PC-3 (cell line): ENCODE results near the gene GSTM2. TPM values are rescaled to one million over a fixed set of nuclear protein-coding genes. Genes with fewer than 3 reads are reported as not detected.
"Not testable (repeated sequence)": the region's sequence is repeated elsewhere in the genome, so short reads cannot be mapped to it uniquely, and the experiment has no call there.

Source experiments
- ATAC-seq: fragments of 200-7000 bp; cut with Tn5 transposase; 2 replicates; pipeline ENCODE4 v1.9.1; 2020; ENCODE audit warnings: mild to moderate bottlenecking, moderate library complexity
- BruUV-seq: library from RNA; stranded (reverse); fragments of 400-500 nt; replicated peaks from 2 replicates; lab custom pipeline; 2021; lab: Mats Ljungman, UMichigan
- CTCF ChIA-PET: fragments of 300-600 bp; sonication (Branson Sonifier 250); formaldehyde crosslinking; loops from one replicate; lab custom pipeline; 2022; ENCODE audit warnings: antibody characterized with exemption; lab: Charles Lee
- POLR2A ChIA-PET: fragments of 300-600 bp; sonication (Branson Sonifier 250); formaldehyde crosslinking; loops from one replicate; lab custom pipeline; 2022; ENCODE audit warnings: antibody characterized with exemption; ENCODE audit not compliant: unreplicated experiment; lab: Charles Lee
- DNase-seq: peaks from one replicate; pipeline ENCODE4 v3.0.0-alpha.2; 2015
- H2AFZ ChIP-seq: fragments of 300-600 bp; sonication (generic); 2 replicates; pipeline ENCODE4 v1.6.0; 2016; ENCODE audit warnings: antibody characterized with exemption, low read length
- H3F3A ChIP-seq: fragments of 300-600 bp; sonication (generic); one replicate; pipeline ENCODE4 v1.6.0; 2017; ENCODE audit warnings: antibody characterized with exemption, low read length, control low read depth, mild to moderate bottlenecking; ENCODE audit not compliant: unreplicated experiment
- H3K27ac ChIP-seq: fragments of 300-600 bp; sonication (generic); 2 replicates; pipeline ENCODE4 v1.5.1; 2016; ENCODE audit warnings: mild to moderate bottlenecking, low read length
- H3K27me3 ChIP-seq: fragments of 300-600 bp; sonication (generic); 2 replicates; pipeline ENCODE4 v1.6.1; 2016; ENCODE audit warnings: low read length, mixed read lengths
- H3K36me3 ChIP-seq: fragments of 300-600 bp; sonication (generic); 2 replicates; pipeline ENCODE4 v1.6.1; 2016; ENCODE audit warnings: low read depth, mixed run types, low read length, mixed read lengths
- H3K4me1 ChIP-seq: fragments of 300-600 bp; sonication (generic); 2 replicates; pipeline ENCODE4 v1.5.1; 2016; ENCODE audit warnings: low read length; ENCODE audit not compliant: insufficient read depth
- H3K4me2 ChIP-seq: fragments of 300-600 bp; sonication (generic); 2 replicates; pipeline ENCODE4 v1.6.0; 2016; ENCODE audit warnings: low read length
- H3K4me3 ChIP-seq: fragments of 300-600 bp; sonication (generic); 2 replicates; pipeline ENCODE4 v1.5.1; 2016; ENCODE audit warnings: mild to moderate bottlenecking, low read length, mixed read lengths
- H3K79me2 ChIP-seq: fragments of 300-600 bp; sonication (generic); 2 replicates; pipeline ENCODE4 v1.6.1; 2017; ENCODE audit warnings: low read length, mixed read lengths
- H3K9ac ChIP-seq: fragments of 300-600 bp; sonication (generic); 2 replicates; pipeline ENCODE4 v1.6.0; 2016; ENCODE audit warnings: mild to moderate bottlenecking, low read length
- H3K9me2 ChIP-seq: fragments of 300-600 bp; sonication (generic); replicated peaks from 2 replicates; pipeline ENCODE4 v1.6.1; 2016; ENCODE audit warnings: mixed run types, low read length, mixed read lengths
- H3K9me3 ChIP-seq: fragments of 300-600 bp; sonication (generic); 2 replicates; pipeline ENCODE4 v1.6.1; 2016; ENCODE audit warnings: low read length, mixed read lengths
- H4K20me1 ChIP-seq: fragments of 300-600 bp; sonication (generic); 2 replicates; pipeline ENCODE4 v1.6.1; 2016; ENCODE audit warnings: low read length, mixed read lengths
- EZH2 ChIP-seq: fragments of 300-600 bp; sonication (generic); IDR thresholded peaks from one replicate; pipeline ENCODE4 v1.6.1; 2017; ENCODE audit warnings: antibody characterized with exemption, mild to moderate bottlenecking, low read length; ENCODE audit not compliant: unreplicated experiment
- EZH2phosphoT487 ChIP-seq: fragments of 300-600 bp; sonication (generic); IDR thresholded peaks from 2 replicates; pipeline ENCODE4 v1.6.1; 2018; ENCODE audit warnings: mild to moderate bottlenecking, antibody characterized with exemption, low read length, borderline replicate concordance
- intact Hi-C: fragments of 100-400 bp; cut with micrococcal nuclease; formaldehyde crosslinking; loops from 2 replicates; pipeline ENCODE4 v1.9.0; 2023
- total RNA-seq: library from RNA; depleted of rRNA; stranded (reverse); fragments of >200 nt; gene quantifications from 2 replicates; pipeline ENCODE4 v1.2.3, GENCODE V29; 2014
- TF ChIP-seq, protein P1 (sequence below): fragments of 300-600 bp; sonication (generic); conservative IDR thresholded peaks from 2 replicates; pipeline ENCODE4 v1.5.1; 2017; ENCODE audit warnings: antibody characterized with exemption, low read depth, mild to moderate bottlenecking, low read length

GSTM2 gene
- total RNA-seq, 1 experiment from 2014 or later: 38.6 TPM

DNA sequence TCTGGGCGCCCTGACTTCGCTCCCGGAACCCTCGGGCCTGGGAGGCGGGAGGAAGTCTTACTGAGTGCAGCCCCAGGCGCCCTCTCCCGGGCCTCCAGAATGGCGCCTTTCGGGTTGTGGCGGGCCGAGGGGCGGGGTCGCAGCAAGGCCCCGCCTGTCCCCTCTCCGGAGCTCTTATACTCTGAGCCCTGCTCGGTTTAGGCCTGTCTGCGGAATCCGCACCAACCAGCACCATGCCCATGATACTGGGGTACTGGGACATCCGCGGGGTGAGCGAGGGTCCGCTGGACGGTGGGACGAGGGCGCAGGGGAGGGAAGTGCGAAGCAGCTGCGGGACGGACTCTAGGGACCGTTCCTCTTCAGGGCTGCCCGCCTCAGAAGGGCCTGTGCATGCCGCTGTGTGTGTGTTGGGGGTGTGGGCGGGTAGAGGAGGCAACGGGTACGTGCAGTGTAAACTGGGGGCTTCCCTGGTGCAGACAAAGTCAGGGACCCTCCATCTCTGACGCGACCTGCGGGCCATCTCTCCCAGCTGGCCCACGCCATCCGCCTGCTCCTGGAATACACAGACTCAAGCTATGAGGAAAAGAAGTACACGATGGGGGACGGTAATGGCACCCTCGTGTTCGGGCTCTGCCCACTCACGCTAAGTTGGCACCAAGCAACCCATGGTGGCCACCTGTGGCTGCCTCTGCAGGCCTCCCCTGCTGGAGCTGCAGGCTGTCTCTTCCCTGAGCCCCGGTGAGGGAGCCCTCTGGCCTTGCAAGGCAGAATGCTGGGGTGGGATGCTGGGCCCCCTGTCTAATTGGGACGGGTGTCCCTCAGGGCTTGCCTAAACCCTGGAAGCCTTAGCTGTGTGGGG is 20.0 kb downstream of the GSTM2 start, which contains the start of gene GSTM1:
TSS of gene GSTM1 (plus strand) at position 177 of the 859 bp plus-strand sequence. CDS start at position 234, 57 bp downstream.
- ChIA-PET CTCF (no interaction called here), POLR2A (no interaction called here)
- no peaks in the 10 kb centered on the region for H3K9me3 ChIP-seq
- no peaks in the 10 kb centered on the region for H3K9me2 ChIP-seq
- TF ChIP-seq EZH2phosphoT487 (no peak), EZH2 (no peak)
- TF ChIP-seq, protein P1, sequence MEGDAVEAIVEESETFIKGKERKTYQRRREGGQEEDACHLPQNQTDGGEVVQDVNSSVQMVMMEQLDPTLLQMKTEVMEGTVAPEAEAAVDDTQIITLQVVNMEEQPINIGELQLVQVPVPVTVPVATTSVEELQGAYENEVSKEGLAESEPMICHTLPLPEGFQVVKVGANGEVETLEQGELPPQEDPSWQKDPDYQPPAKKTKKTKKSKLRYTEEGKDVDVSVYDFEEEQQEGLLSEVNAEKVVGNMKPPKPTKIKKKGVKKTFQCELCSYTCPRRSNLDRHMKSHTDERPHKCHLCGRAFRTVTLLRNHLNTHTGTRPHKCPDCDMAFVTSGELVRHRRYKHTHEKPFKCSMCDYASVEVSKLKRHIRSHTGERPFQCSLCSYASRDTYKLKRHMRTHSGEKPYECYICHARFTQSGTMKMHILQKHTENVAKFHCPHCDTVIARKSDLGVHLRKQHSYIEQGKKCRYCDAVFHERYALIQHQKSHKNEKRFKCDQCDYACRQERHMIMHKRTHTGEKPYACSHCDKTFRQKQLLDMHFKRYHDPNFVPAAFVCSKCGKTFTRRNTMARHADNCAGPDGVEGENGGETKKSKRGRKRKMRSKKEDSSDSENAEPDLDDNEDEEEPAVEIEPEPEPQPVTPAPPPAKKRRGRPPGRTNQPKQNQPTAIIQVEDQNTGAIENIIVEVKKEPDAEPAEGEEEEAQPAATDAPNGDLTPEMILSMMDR: no peak
- no peak within 1 kb of the TSS for H3K4me2 ChIP-seq
- no peak within 1 kb of the TSS for H2AFZ ChIP-seq
- DNase-seq (no peak), ATAC-seq (no peak)
- H3K9ac ChIP-seq: no peak within 1 kb of the TSS
- no peak within 1 kb of the TSS for H3K4me3 ChIP-seq
- no TSS peak for BruUV-seq
- intact Hi-C loops: no loop called here
- no peaks in the 10 kb centered on the region for H3K4me1 ChIP-seq
- no peak within 1 kb of the TSS for H3K27ac ChIP-seq
- H3F3A ChIP-seq: no peaks in the 10 kb centered on the region
- H4K20me1 ChIP-seq: no peaks in the 10 kb centered on the region
- H3K27me3 ChIP-seq: no peaks in the 10 kb centered on the region
- H3K79me2 ChIP-seq: no peaks in the 10 kb centered on the region
- no peaks in the 10 kb centered on the region for H3K36me3 ChIP-seq

DNA sequence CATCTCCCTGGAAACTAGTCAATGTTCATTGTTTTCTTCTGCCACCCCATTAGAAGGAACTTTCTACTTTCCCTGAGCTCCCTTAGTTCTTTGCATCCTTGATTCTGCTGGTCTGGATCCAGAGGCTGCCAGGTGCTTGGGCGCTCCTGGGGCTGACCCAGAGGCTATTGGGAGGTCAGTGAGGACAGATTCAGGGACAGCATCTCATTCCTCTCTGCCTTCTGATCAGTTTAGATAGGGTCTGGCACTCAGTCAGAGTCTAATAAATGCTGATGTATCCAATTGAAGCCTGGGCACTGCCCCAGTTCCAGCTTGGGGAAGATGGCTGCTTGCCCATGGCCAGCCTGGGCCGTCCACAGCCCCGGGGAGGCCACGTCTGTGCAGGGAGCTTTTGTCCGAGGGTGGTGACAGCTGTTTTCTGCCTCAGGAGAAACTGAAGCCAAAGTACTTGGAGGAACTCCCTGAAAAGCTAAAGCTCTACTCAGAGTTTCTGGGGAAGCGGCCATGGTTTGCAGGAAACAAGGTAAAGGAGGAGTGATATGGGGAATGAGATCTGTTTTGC is 22.1 kb downstream of the GSTM2 start:
- ChIA-PET CTCF (no interaction called here), POLR2A (no interaction called here)
- intact Hi-C loops: no loop called here
- H3K27ac ChIP-seq: no peak overlapping the region
- H4K20me1 ChIP-seq: no peaks in the 10 kb centered on the region
- H3K9me3 ChIP-seq: no peaks in the 10 kb centered on the region
- ATAC-seq: no peak
- no peak for DNase-seq
- H3K27me3 ChIP-seq: no peaks in the 10 kb centered on the region
- H3F3A ChIP-seq: no peaks in the 10 kb centered on the region
- no peaks in the 10 kb centered on the region for H3K79me2 ChIP-seq
- TF ChIP-seq EZH2phosphoT487: no peak
- no peak for TF ChIP-seq EZH2
- TF ChIP-seq, protein P1: no peak
- no peak overlapping the region for H3K9ac ChIP-seq
- no peak overlapping the region for H3K4me2 ChIP-seq
- H3K4me1 ChIP-seq: no peaks in the 10 kb centered on the region
- no peaks in the 10 kb centered on the region for H3K36me3 ChIP-seq
- BruUV-seq: no TSS peak
- H2AFZ ChIP-seq: no peak overlapping the region
- H3K9me2 ChIP-seq: no peaks in the 10 kb centered on the region
- H3K4me3 ChIP-seq: no peak overlapping the region

DNA sequence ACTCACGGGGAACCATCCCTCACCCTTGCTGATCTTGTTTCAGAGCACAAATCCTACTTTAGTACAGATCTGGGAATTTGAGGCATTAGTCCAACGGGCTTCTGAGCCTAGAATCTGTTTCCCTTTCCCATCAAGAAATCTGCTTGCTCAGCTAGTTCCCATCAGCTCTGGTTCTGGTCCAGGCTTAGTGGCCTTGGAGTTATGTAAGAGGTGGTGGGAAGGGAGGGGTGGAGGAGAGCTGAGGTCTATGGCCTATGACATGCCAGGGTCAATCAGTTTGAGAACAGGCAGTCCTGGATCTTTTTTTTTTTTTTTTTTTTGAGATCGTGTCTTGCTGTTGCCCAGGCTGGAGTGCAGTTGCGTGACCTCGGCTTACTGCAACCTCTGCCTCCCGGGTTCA is 23.9 kb downstream of the GSTM2 start:
- no peak for ATAC-seq
- H3K9me3 ChIP-seq: no peaks in the 10 kb centered on the region
- no peaks in the 10 kb centered on the region for H3K27me3 ChIP-seq
- no peaks in the 10 kb centered on the region; the same call in 1 of the 2 replicates for H3K4me1 ChIP-seq
- no peak overlapping the region for H3K27ac ChIP-seq
- intact Hi-C loops: no loop called here
- TF ChIP-seq EZH2phosphoT487 (no peak), EZH2 (no peak)
- TF ChIP-seq, protein P1: no peak
- POLR2A ChIA-PET: no interaction called here
- no peak overlapping the region for H3K4me3 ChIP-seq
- no peak for DNase-seq
- BruUV-seq: no TSS peak
- H2AFZ ChIP-seq: no peak overlapping the region
- H3K9ac ChIP-seq: no peak overlapping the region
- H3K79me2 ChIP-seq: no peaks in the 10 kb centered on the region
- no peaks in the 10 kb centered on the region for H4K20me1 ChIP-seq
- no peak overlapping the region for H3K4me2 ChIP-seq
- H3K36me3 ChIP-seq: no peaks in the 10 kb centered on the region
- H3F3A ChIP-seq: no peaks in the 10 kb centered on the region
- no peaks in the 10 kb centered on the region for H3K9me2 ChIP-seq
- CTCF ChIA-PET: no interaction called here

DNA sequence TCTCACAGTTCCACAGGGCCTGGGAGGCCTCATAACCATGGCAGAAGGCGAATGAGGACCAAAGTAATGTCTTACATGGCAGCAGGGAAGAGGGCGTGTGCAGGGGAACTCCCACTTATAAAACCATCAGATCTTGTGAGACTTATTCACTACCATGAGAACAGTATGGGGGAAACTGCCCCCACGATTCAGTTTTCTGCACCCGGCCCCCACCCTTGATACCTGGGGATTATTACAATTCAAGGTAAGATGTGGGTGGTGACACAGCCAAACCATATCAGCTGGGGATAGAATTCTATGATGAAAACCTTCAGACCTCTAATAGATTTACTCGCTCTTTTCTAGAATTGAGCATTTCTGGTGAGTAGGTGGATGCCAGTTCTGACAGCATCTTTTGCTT is 26.5 kb downstream of the GSTM2 start:
- BruUV-seq, ATAC-seq, intact Hi-C loops, H3K36me3 ChIP-seq, H3K27me3 ChIP-seq, H3K9me3 ChIP-seq, H3K79me2 ChIP-seq, POLR2A ChIA-PET, H3K4me2 ChIP-seq, H2AFZ ChIP-seq, H3K4me3 ChIP-seq, H3F3A ChIP-seq, H3K27ac ChIP-seq, H4K20me1 ChIP-seq, H3K9ac ChIP-seq, H3K9me2 ChIP-seq, DNase-seq, CTCF ChIA-PET: not testable (repeated sequence)
- H3K4me1 ChIP-seq: peaks cover 14% of the 10 kb centered on the region
